CD4-positive, alpha-beta T cell treated with Interleukin-2 at 100 ng/mL for 4 hours (primary cell): ENCODE results near the gene ZFAND6.

Experiments
- DNase-seq: peaks from one replicate; pipeline ENCODE4 v3.0.0-alpha.2; 2020; ENCODE audit warnings: low spot score

ZFAND6 gene

GRCh38 chr15:80052597-80053304 is 6.7 kb upstream of the ZFAND6 start:
- no peak for DNase-seq

GRCh38 chr15:80055933-80056332 is 3.5 kb upstream of the ZFAND6 start:
- no peak for DNase-seq

GRCh38 chr15:80058044-80058443 is 1.4 kb upstream of the ZFAND6 start:
- DNase-seq: no peak

- no peak for DNase-seq
Measured at GRCh38 chr15:80059786-80060355, 395 bp downstream of the ZFAND6 start.

- peak; percentile 21 for DNase-seq
Measured at GRCh38 chr15:80060356-80061006, 1.0 kb downstream of the ZFAND6 start.

- no peak for DNase-seq
Measured at GRCh38 chr15:80061582-80061981, 2.1 kb downstream of the ZFAND6 start.

- no peak for DNase-seq
Measured at GRCh38 chr15:80066912-80067311, 7.4 kb downstream of the ZFAND6 start.

GRCh38 chr15:80068578-80068977 is 9.1 kb downstream of the ZFAND6 start:
- DNase-seq: no peak

GRCh38 chr15:80070840-80071239 is 11.4 kb downstream of the ZFAND6 start:
- no peak for DNase-seq

GRCh38 chr15:80071652-80072051 is 12.2 kb downstream of the ZFAND6 start:
- no peak for DNase-seq

GRCh38 chr15:80072285-80072994 is 13.0 kb downstream of the ZFAND6 start:
- DNase-seq: peak; percentile 73

- DNase-seq: no peak
Measured at GRCh38 chr15:80073197-80073596, 13.7 kb downstream of the ZFAND6 start.

GRCh38 chr15:80076321-80077318 is 17.1 kb downstream of the ZFAND6 start:
- DNase-seq: no peak

GRCh38 chr15:80081390-80081789 is 21.9 kb downstream of the ZFAND6 start:
- peak; percentile 3 for DNase-seq

GRCh38 chr15:80087104-80087503 is 27.6 kb downstream of the ZFAND6 start:
- no peak for DNase-seq

- no peak for DNase-seq
Measured at GRCh38 chr15:80090041-80090440, 30.6 kb downstream of the ZFAND6 start.

- peak; percentile 6 for DNase-seq
Measured at GRCh38 chr15:80090879-80091503, 31.5 kb downstream of the ZFAND6 start.

GRCh38 chr15:80093854-80094418 is 34.5 kb downstream of the ZFAND6 start:
- no peak for DNase-seq

GRCh38 chr15:80095511-80095910 is 36.0 kb downstream of the ZFAND6 start:
- no peak for DNase-seq

- DNase-seq: no peak
Measured at GRCh38 chr15:80095969-80096368, 36.5 kb downstream of the ZFAND6 start.

- no peak for DNase-seq
Measured at GRCh38 chr15:80098341-80098740, 38.9 kb downstream of the ZFAND6 start.
